Measurements from ENCODE around the gene RSKR.
"Not testable (repeated sequence)": the region's sequence is repeated elsewhere in the genome, so short reads cannot be mapped to it uniquely, and the experiment has no call there.

The RSKR gene

GRCh38 chr17:28612936-28613872, 781 bp downstream of the RSKR start:
- TF ChIP-seq EZH2 (optimal IDR thresholded peaks at IDR 0.05; ENCODE audit: low read depth, low read length) (no peak), CTCF (IDR thresholded peaks at IDR 0.05; ENCODE audit: low read length) (peak; percentile 65)
- Histone ChIP-seq H3K9me2 (replicated peaks; ENCODE audit: insufficient read depth, low read length) (no peaks in the 10 kb centered on the region), H3K4me1 (ENCODE audit: low read length) (no peaks in the 10 kb centered on the region), H3K9me3 (replicated peaks; ENCODE audit: insufficient read depth, low read length) (no peaks in the 10 kb centered on the region), H3F3A (ENCODE audit: insufficient read depth, low read length) (no peaks in the 10 kb centered on the region; the same call in 1 of the 2 replicates), H3K4me2 (ENCODE audit: low read depth, low read length) (no peak overlapping the region), H3K36me3 (replicated peaks; ENCODE audit: insufficient read depth, low read length) (peaks cover 24% of the 10 kb centered on the region), H3K79me2 (ENCODE audit: low read length) (no peaks in the 10 kb centered on the region), H2AFZ (ENCODE audit: low read length) (no peak overlapping the region), H3K27me3 (replicated peaks; ENCODE audit: insufficient read depth, low read length) (no peaks in the 10 kb centered on the region), H3K27ac (ENCODE audit: low read length) (no peak overlapping the region), H3K4me3 (ENCODE audit: low read length) (no peak overlapping the region), H4K20me1 (ENCODE audit: insufficient read depth, low read length) (no peaks in the 10 kb centered on the region), H3K9ac (ENCODE audit: low read length) (no peak overlapping the region)
- peak; percentile 27 for DNase-seq

DNA sequence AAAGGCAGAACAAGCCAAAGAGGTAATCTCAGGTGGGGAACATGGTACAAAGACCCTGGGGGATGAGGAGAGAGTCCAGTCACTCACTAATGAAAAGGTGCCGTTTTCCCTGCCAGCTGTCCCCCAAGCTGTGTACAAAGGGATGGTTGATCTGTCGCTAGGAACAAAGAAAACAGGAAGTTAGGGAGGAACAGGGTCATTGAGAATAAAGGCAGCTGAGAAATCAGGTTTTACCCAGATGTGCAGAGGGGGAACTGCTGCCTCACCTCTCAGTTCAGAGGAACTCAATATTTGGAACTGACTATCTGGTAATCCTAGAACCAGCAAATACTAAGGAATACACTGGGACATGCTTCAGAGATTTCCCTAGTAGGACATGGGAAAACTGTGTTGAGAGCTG, 1.5 kb downstream of the RSKR start:
- Histone ChIP-seq H3K9me2 (replicated peaks; ENCODE audit: insufficient read depth, low read length) (no peaks in the 10 kb centered on the region), H3K36me3 (replicated peaks; ENCODE audit: insufficient read depth, low read length) (peaks cover 24% of the 10 kb centered on the region), H4K20me1 (ENCODE audit: insufficient read depth, low read length) (no peaks in the 10 kb centered on the region), H3K9ac (ENCODE audit: low read length) (no peak overlapping the region), H3K79me2 (ENCODE audit: low read length) (no peaks in the 10 kb centered on the region), H3K27ac (ENCODE audit: low read length) (no peak overlapping the region), H3F3A (ENCODE audit: insufficient read depth, low read length) (no peaks in the 10 kb centered on the region; the same call in 1 of the 2 replicates), H3K4me3 (ENCODE audit: low read length) (no peak overlapping the region), H2AFZ (ENCODE audit: low read length) (no peak overlapping the region), H3K27me3 (replicated peaks; ENCODE audit: insufficient read depth, low read length) (no peaks in the 10 kb centered on the region), H3K4me2 (ENCODE audit: low read depth, low read length) (no peak overlapping the region), H3K4me1 (ENCODE audit: low read length) (no peaks in the 10 kb centered on the region), H3K9me3 (replicated peaks; ENCODE audit: insufficient read depth, low read length) (no peaks in the 10 kb centered on the region)
- TF ChIP-seq EZH2phosphoT487 (IDR thresholded peaks at IDR 0.05; ENCODE audit: low read length) (no peak), EZH2 (optimal IDR thresholded peaks at IDR 0.05; ENCODE audit: low read depth, low read length) (no peak), CTCF (IDR thresholded peaks at IDR 0.05; ENCODE audit: low read length) (no peak)
- no peak for DNase-seq

DNA sequence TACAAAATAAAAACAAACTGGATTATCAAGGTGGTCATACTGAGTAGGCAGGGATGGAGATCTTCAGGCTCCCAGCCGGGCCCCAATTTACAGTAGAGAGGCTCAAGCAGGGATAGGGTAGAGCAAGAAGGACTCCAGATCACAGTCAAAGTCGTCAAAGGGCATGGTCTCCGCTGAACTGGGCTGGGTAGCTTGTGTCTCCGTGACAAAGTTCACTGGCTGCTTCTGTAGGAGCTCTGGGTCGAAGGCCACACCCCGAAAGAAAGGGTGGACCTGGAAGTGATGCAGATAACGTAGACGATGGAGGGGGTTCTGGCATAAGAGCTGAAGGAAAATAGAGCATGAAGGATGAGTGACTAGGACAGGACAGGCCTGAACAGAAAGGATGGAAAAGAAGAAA, 3.6 kb downstream of the RSKR start:
- peaks cover 10% of the 10 kb centered on the region for H3K36me3 ChIP-seq (replicated peaks; ENCODE audit: insufficient read depth, low read length)
- no peak for DNase-seq
- no peaks in the 10 kb centered on the region for H3K4me1 ChIP-seq (ENCODE audit: low read length)
- no peak overlapping the region for H2AFZ ChIP-seq (ENCODE audit: low read length)
- no peak overlapping the region for H3K9ac ChIP-seq (ENCODE audit: low read length)
- H3K79me2 ChIP-seq (ENCODE audit: low read length), result no peaks in the 10 kb centered on the region
- H3K9me2 ChIP-seq (replicated peaks; ENCODE audit: insufficient read depth, low read length), result no peaks in the 10 kb centered on the region
- H3F3A ChIP-seq (ENCODE audit: insufficient read depth, low read length), result no peaks in the 10 kb centered on the region
- H4K20me1 ChIP-seq (ENCODE audit: insufficient read depth, low read length), result no peaks in the 10 kb centered on the region
- H3K4me2 ChIP-seq (ENCODE audit: low read depth, low read length), result no peak overlapping the region
- no peak overlapping the region for H3K27ac ChIP-seq (ENCODE audit: low read length)
- TF ChIP-seq EZH2phosphoT487 (IDR thresholded peaks at IDR 0.05; ENCODE audit: low read length), result no peak
- no peak for TF ChIP-seq EZH2 (optimal IDR thresholded peaks at IDR 0.05; ENCODE audit: low read depth, low read length)
- TF ChIP-seq CTCF (IDR thresholded peaks at IDR 0.05; ENCODE audit: low read length), result no peak
- no peaks in the 10 kb centered on the region for H3K9me3 ChIP-seq (replicated peaks; ENCODE audit: insufficient read depth, low read length)
- no peaks in the 10 kb centered on the region for H3K27me3 ChIP-seq (replicated peaks; ENCODE audit: insufficient read depth, low read length)
- H3K4me3 ChIP-seq (ENCODE audit: low read length), result no peak overlapping the region

GRCh38 chr17:28604031-28604430, 10.0 kb downstream of the RSKR start:
- not testable (repeated sequence) for H3K27ac ChIP-seq (ENCODE audit: low read length); DNase-seq; H3K9me3 ChIP-seq (replicated peaks; ENCODE audit: insufficient read depth, low read length); H3K9me2 ChIP-seq (replicated peaks; ENCODE audit: insufficient read depth, low read length); H3K4me3 ChIP-seq (ENCODE audit: low read length); H3K36me3 ChIP-seq (replicated peaks; ENCODE audit: insufficient read depth, low read length); H3K9ac ChIP-seq (ENCODE audit: low read length); H3K79me2 ChIP-seq (ENCODE audit: low read length); H2AFZ ChIP-seq (ENCODE audit: low read length); H4K20me1 ChIP-seq (ENCODE audit: insufficient read depth, low read length); H3K27me3 ChIP-seq (replicated peaks; ENCODE audit: insufficient read depth, low read length); H3K4me1 ChIP-seq (ENCODE audit: low read length); H3K4me2 ChIP-seq (ENCODE audit: low read depth, low read length)
- peaks cover 16% of the 10 kb centered on the region for H3F3A ChIP-seq (ENCODE audit: insufficient read depth, low read length)
